ENCODE results near the gene GSG1L.

GSG1L gene

GRCh38 chr16:28107232-28107631, 43.7 kb upstream of the GSG1L start:
- TF ChIP-seq RAD21 (IDR thresholded peaks at IDR 0.05; ENCODE audit: low read depth) (no peak), NFIC (IDR thresholded peaks at IDR 0.05) (no peak), USF1 (IDR thresholded peaks at IDR 0.05) (no peak), ZBTB7A (IDR thresholded peaks at IDR 0.05; ENCODE audit: low read depth) (no peak), TCF12 (IDR thresholded peaks at IDR 0.05; ENCODE audit: low read depth) (no peak), EP300 (IDR thresholded peaks at IDR 0.05; ENCODE audit: borderline replicate concordance) (no peak), CREB1 (IDR thresholded peaks at IDR 0.05; ENCODE audit: low read depth) (no peak), FOXM1 (IDR thresholded peaks at IDR 0.05; ENCODE audit: borderline replicate concordance, low read depth) (no peak), YY1 (IDR thresholded peaks at IDR 0.05; ENCODE audit: low read depth) (no peak), CEBPB (IDR thresholded peaks at IDR 0.05) (no peak), MAX (IDR thresholded peaks at IDR 0.05) (no peak), REST (IDR thresholded peaks at IDR 0.05; ENCODE audit: low read depth) (no peak), TAF1 (IDR thresholded peaks at IDR 0.05; ENCODE audit: low read depth) (no peak)

GRCh38 chr16:28106467-28107215, 43.1 kb upstream of the GSG1L start:
- TF ChIP-seq EGR1 (IDR thresholded peaks at IDR 0.05), result no peak

GRCh38 chr16:28105954-28106353, 42.4 kb upstream of the GSG1L start:
- TF ChIP-seq USF1 (IDR thresholded peaks at IDR 0.05) (no peak), RAD21 (IDR thresholded peaks at IDR 0.05; ENCODE audit: low read depth) (no peak), CREB1 (IDR thresholded peaks at IDR 0.05; ENCODE audit: low read depth) (no peak), EGR1 (IDR thresholded peaks at IDR 0.05) (no peak), ZBTB7A (IDR thresholded peaks at IDR 0.05; ENCODE audit: low read depth) (no peak), REST (IDR thresholded peaks at IDR 0.05; ENCODE audit: low read depth) (no peak), TCF12 (IDR thresholded peaks at IDR 0.05; ENCODE audit: low read depth) (no peak), FOXM1 (IDR thresholded peaks at IDR 0.05; ENCODE audit: borderline replicate concordance, low read depth) (no peak), CEBPB (IDR thresholded peaks at IDR 0.05) (no peak), YY1 (IDR thresholded peaks at IDR 0.05; ENCODE audit: low read depth) (no peak), TAF1 (IDR thresholded peaks at IDR 0.05; ENCODE audit: low read depth) (no peak), NFIC (IDR thresholded peaks at IDR 0.05) (no peak), TEAD4 (IDR thresholded peaks at IDR 0.05) (no peak), MAX (IDR thresholded peaks at IDR 0.05) (no peak), EP300 (IDR thresholded peaks at IDR 0.05; ENCODE audit: borderline replicate concordance) (no peak)

- TF ChIP-seq REST (IDR thresholded peaks at IDR 0.05; ENCODE audit: low read depth) (no peak), MAX (IDR thresholded peaks at IDR 0.05) (no peak), CEBPB (IDR thresholded peaks at IDR 0.05) (no peak), TCF12 (IDR thresholded peaks at IDR 0.05; ENCODE audit: low read depth) (no peak), USF1 (IDR thresholded peaks at IDR 0.05) (no peak), TEAD4 (IDR thresholded peaks at IDR 0.05) (no peak), EP300 (IDR thresholded peaks at IDR 0.05; ENCODE audit: borderline replicate concordance) (no peak), NFIC (IDR thresholded peaks at IDR 0.05) (no peak), YY1 (IDR thresholded peaks at IDR 0.05; ENCODE audit: low read depth) (no peak), ZBTB7A (IDR thresholded peaks at IDR 0.05; ENCODE audit: low read depth) (no peak), FOXM1 (IDR thresholded peaks at IDR 0.05; ENCODE audit: borderline replicate concordance, low read depth) (no peak)
These were observed 41.8 kb upstream of the GSG1L start for GRCh38 chr16:28105297-28105696.
